ENCODE measurements around the gene NQO1. TPM values are rescaled to one million over a fixed set of nuclear protein-coding genes. Genes with fewer than 3 reads are reported as not detected.

The NQO1 gene
- total RNA-seq, 3 donors from 2014 or later: 116 to 188 (median 133) TPM

- TF ChIP-seq POLR2A (IDR thresholded peaks at IDR 0.05) (no peak), POLR2AphosphoS5 (IDR thresholded peaks at IDR 0.05) (peak in 1 of 3 donors; percentile 19)
- H3K9me3 ChIP-seq: no peaks in the 10 kb centered on the region
- peak overlapping the region in 1 of 3 donors; percentile 9 for H3K4me3 ChIP-seq
- peaks cover 0 to 23% of the 10 kb centered on the region in 2 donors for H3K4me1 ChIP-seq
- no peaks in the 10 kb centered on the region for H3K27me3 ChIP-seq
- DNase-seq (ENCODE audit: low spot score in 2 of 2): peak; percentile 73 to 90
- H3K36me3 ChIP-seq: no peaks in the 10 kb centered on the region
- intact Hi-C loops (cut with DNase I; ENCODE audit: low total_unique reads): no loop called here
- H3K27ac ChIP-seq: peak overlapping the region; percentile 82 to 84
These were observed 15.1 kb downstream of the NQO1 start for GRCh38 chr16:69711115-69711740.

GRCh38 chr16:69709456-69710084 is 16.8 kb downstream of the NQO1 start:
- Histone ChIP-seq H3K36me3 (no peaks in the 10 kb centered on the region), H3K27me3 (no peaks in the 10 kb centered on the region), H3K4me1 (peaks cover 0 to 24% of the 10 kb centered on the region in 2 donors), H3K9me3 (no peaks in the 10 kb centered on the region), H3K4me3 (no peak overlapping the region), H3K27ac (peak overlapping the region in 1 of 2 donors; percentile 82)
- DNase-seq (ENCODE audit: low spot score in 2 of 2): peak in 1 of 2 donors; percentile 16
- TF ChIP-seq CTCF (IDR thresholded peaks at IDR 0.05): peak; percentile 76 to 83 (median 79)
- no peak for TF ChIP-seq POLR2AphosphoS5 (IDR thresholded peaks at IDR 0.05)
- no peak for TF ChIP-seq POLR2A (IDR thresholded peaks at IDR 0.05)
- intact Hi-C loops (cut with DNase I; ENCODE audit: low total_unique reads): no loop called here

GRCh38 chr16:69707920-69708683 is 18.3 kb downstream of the NQO1 start:
- intact Hi-C loops (cut with DNase I; ENCODE audit: low total_unique reads): no loop called here
- Histone ChIP-seq H3K36me3 (no peaks in the 10 kb centered on the region), H3K27me3 (no peaks in the 10 kb centered on the region)

GRCh38 chr16:69706975-69707340 is 19.4 kb downstream of the NQO1 start:
- H3K27ac ChIP-seq: peak overlapping the region in 1 of 2 donors; percentile 51

More at GRCh38 chr16:69707920-69708683, 18.3 kb downstream of the NQO1 start:
- H3K27ac ChIP-seq: no peak overlapping the region
- DNase-seq (ENCODE audit: low spot score in 2 of 2): no peak
- peaks cover 0 to 24% of the 10 kb centered on the region in 2 donors for H3K4me1 ChIP-seq
- no peak for TF ChIP-seq POLR2AphosphoS5 (IDR thresholded peaks at IDR 0.05)
- no peak for TF ChIP-seq CTCF (IDR thresholded peaks at IDR 0.05)
- TF ChIP-seq POLR2A (IDR thresholded peaks at IDR 0.05): no peak
- no peak overlapping the region for H3K4me3 ChIP-seq
- H3K9me3 ChIP-seq: no peaks in the 10 kb centered on the region

More at GRCh38 chr16:69706975-69707340, 19.4 kb downstream of the NQO1 start:
- Histone ChIP-seq H3K4me1 (peaks cover 0 to 15% of the 10 kb centered on the region in 2 donors), H3K4me3 (no peak overlapping the region), H3K9me3 (no peaks in the 10 kb centered on the region), H3K27me3 (no peaks in the 10 kb centered on the region), H3K36me3 (no peaks in the 10 kb centered on the region)
- TF ChIP-seq POLR2A (IDR thresholded peaks at IDR 0.05) (no peak), POLR2AphosphoS5 (IDR thresholded peaks at IDR 0.05) (no peak), CTCF (IDR thresholded peaks at IDR 0.05) (no peak)
- peak in 1 of 2 donors; percentile 15 for DNase-seq (ENCODE audit: low spot score in 2 of 2)
- intact Hi-C loops (cut with DNase I; ENCODE audit: low total_unique reads): no loop called here
